ENCODE measurements around the gene MTMR4.
"Not testable (repeated sequence)": the region's sequence is repeated elsewhere in the genome, so short reads cannot be mapped to it uniquely, and the experiment has no call there.

MTMR4 gene

DNA sequence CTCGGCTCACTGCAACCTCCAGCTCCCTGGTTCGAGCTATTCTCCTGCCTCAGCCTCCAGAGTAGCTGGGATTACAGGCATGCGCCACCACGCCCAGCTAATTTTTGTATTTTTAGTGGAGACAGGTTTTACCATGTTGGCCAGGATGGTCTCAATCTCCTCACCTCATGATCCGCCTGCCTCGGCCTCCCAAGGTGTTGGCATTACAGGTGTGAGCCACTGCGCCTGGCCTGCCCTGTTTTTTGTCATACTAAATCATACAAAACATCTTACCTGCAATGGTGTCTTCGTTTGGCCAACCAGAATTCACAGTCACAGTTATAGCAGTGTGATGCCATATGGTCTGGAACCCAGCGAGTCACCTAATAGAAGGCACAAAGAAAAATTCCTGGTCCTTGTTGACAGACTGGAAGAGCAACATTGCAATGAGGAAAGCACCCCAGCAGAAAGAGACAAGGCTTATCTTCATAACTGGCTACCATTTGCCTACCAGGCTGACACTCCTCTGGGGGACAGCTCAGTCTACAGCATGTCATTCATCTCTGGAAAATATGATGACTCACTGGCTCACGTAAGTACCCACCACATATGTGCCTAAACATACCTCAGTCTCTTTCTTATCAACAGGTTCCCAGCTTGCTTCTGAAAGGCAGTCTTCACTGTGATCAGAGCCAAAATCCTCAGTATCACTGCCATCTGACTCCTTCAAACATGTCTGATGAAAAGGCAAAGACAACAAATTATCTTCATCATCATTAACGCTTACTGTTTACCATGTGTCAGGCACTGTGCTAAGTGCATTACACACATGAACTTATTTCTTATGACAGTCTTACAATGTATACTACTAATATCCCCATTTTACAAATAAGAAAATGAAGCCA, 22.0 kb downstream of the MTMR4 start:
- DNase-seq (ENCODE audit: low spot score) = no peak

DNA sequence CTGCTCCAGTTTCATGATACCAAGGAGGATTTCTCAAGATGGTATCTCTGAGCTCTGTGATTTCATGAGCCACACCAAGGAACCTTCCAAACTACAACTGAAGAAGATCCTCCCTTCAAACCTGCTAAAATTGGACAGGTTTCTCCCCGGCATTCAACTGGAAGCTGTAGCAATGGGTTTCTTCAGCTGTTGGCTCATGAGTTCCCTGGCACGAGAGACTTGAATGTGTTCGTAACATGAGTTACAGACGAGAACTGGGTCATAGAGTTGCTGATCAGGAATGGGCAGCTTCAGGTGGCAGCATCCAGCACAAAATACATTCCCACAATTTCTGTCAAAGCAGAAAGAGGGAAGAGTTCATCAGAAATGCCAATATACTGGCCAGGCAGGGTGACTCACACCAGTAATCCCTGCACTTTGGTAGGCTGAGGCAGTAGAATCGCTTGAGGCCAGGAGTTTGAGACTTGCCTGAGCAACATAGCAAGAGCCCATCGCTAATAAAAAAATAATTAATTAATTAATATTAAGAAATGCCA, 22.9 kb downstream of the MTMR4 start:
- DNase-seq (ENCODE audit: low spot score) = no peak

DNA sequence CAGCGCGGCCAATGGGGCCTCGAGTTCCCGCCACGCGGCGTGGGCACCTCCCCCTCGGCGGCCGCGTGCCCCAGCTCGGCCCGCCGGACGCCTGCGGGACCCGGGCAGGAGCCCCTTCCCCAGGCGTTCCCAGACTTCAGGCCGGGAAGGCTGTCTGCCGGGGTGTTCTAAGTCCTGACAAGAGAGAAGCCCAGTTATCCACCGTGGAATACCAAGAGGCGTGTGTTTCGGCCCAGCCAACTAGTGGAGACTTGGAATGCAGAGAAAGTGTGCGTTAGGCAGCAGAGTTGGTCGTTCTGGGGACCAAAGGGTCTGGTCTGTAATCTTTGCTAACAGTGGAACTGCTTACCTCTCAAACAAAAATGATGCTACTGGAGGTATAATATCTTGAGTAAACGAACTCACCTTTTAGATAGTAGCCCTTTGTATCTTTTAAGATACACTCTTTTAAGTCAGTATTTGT, 26.0 kb downstream of the MTMR4 start:
- no peak for DNase-seq (ENCODE audit: low spot score)

DNA sequence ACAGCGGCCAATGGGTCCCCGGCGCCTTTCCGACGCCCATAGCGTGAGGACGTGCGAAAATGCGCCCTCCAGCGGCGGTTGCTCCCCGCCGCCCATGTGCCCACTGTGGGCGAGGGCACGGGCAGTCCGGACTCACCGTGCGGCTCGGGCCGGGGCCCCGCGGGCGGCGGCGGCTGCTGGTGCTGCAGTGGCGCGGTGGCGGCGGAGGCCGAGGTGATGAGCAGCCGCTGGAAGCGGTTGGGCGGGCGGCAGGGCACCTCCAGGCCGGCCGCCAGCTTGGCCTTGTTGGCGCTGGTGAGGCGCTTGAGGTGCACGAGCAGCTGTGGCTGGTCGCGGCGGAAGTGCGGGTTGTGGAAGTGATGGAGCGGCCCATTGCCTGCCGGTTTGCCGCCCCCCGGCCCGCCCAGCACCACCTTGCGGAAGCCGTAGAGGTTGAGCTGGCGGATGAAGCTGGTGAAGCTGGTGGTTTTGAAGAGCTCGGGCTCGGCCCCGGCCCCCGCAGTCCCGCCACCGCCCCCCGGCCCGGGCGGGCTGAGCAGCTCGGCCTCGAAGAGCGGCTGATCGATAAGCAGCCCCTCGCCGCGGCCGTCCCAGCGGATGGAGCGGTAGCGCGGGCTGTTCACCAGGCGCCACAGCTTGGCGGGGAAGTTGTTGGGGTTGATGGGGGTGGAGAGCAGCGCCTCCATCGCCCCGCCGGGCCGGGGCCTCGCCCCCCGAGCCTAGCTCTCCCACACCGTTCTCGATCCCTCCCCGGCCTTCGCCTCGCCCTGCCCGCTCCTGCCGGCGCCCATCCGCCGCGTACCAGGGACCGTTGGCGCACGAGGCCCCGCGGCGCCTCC, 26.6 kb downstream of the MTMR4 start, which contains the start of gene HSF5:
Gene HSF5 (minus strand): TSS at position 820 of the 839 bp plus-strand sequence. CDS start 134 bp downstream, at position 686.
- no peak for DNase-seq (ENCODE audit: low spot score)

DNA sequence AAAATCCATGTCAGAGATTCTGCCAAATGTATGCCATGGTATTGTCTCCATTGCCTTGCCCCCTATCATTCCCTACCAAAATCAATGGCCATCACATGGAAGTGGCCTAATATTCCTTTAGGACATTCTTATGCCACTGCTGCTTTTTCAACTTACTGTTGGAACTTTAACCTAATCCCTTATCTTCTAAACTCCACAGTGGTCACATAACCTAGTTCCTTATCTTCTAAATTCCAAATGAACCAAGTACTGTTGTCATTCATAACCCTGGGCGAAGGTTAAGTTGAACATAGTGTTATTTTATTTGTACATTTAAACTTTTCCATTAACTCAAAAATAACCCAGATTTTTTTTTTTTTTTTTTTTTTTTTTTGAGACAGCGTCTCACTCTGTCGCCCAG, 29.8 kb downstream of the MTMR4 start:
- no peak for DNase-seq (ENCODE audit: low spot score)

DNA sequence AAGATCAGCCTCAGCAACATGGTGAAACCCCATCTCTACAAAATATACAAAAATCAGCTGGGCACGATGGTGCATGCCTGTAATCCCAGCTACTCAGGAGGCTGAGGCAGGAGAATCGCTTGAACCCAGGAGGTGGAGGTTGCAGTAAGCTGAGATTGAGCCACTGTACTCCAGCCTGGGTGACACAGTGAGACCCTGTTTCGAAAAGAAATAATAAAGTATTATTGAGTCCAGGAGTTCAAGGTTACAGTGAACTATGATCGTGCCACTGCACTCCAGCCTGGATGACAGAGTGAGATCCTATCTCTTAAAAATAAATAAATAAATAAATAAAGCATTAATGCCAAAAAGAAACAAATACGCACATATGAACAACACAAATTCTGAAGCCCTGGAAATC, 32.6 kb downstream of the MTMR4 start:
- DNase-seq (ENCODE audit: low spot score) = not testable (repeated sequence)

DNA sequence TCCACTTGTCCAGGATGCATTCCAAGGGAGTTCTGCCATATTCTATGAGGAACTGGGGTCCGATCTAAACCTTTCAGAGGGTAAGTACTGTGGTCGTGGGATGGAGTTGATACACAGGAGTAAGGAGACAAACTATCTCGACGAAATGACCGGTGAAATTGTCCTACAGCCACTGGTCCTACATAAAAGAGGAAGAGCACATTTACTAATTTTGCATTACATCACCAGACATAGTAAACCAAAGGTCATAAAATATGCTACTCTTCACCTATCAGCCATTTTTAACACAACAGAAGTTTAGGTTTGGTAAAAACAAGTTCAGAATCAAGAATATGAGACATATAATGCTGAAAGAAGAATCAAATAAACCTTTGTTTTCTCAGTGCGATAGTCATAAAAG, 34.3 kb downstream of the MTMR4 start:
- DNase-seq (ENCODE audit: low spot score) = no peak

DNA sequence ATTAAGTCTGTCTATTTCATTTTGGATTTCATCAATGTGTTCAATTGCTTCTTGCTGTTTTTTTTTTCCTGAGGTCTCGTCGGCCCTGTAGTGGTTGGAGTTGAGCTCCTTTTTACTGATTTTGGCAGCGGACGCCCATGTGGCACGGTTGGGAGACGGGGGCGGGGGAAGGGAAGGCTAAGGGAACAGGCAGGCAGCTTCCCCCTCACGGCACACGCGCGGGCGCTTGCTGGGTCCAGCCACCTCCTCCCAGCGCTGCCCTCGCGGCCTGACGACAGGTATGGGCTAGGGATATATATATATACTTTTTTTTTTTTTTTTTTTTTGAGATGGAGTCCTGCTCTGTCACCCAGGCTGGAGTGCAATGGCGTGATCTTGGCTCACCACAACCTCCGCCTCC, 37.6 kb downstream of the MTMR4 start:
- DNase-seq (ENCODE audit: low spot score) = no peak

DNA sequence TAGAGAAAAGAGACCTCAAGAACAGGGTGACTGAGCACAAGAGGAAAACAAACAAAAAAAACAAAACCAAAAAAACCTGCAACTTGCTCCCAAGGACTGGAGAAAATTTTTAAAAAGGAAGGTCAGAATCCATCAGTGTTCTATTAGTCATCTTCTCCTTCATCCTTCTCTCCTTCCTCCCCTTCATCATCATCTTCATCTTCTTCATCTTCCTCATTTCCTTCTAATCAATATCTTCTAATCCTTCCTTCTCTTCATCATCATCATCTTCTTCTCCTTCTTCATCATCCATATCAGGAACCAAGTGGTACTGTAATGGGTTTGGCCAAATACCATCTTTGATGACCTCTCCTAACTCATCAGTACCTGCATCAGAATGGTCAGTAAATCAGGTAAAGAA, 38.5 kb downstream of the MTMR4 start:
- DNase-seq (ENCODE audit: low spot score) = no peak

DNA sequence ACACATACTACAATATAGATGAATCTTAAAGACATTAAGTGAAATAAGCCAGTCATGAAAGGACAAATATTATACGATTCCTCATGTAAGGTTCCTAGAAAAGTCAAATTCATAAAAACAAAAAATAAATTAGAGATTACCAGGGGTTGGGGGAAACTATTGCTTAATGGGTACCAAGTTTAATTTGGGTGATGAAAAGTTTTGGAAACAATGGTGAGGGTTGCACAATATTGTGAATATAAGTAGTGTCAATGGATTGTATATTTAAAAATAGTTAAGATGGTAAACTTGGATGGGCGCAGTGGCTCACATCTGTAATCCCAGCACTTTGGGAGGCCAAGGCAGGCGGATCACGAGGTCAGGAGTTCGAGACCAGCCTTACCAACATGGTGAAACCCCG, 44.1 kb downstream of the MTMR4 start:
- no peak for DNase-seq (ENCODE audit: low spot score)

DNA sequence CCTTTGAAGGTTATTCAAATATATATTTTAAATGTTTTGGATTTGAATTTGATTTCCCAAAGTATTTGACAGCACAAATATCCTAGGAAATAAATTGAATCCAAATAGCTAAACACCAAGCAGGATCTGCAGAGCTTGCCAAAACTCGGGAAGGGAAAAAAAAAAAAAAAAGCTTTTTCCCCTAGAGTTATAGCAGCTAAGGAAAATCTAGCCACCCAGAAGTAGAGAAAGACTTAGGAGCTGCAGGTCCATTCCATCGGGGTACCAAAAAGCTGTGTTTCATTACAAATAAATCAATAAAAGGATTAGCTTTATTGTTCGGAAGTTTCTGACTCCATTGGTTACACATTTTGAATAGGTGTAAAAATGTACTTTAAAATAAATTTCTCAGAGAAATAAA, 45.5 kb downstream of the MTMR4 start:
- no peak for DNase-seq (ENCODE audit: low spot score)

DNA sequence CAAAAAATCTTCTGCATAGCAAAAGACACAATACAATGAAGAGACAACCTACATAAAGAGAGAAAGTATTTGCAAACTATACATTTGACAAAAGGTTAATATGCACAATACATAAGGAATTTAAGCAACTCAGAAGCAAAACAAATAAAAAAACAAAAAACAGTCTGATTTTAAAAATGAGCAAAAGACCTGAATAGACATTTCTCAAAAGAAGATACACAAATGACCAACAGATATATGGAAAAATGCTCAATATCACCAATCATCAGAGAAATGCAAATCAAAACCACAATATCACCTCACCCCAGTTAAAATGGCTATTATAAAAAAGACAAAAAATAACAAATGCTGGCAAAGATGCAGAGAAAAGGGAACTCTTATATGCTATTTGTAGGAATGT, 58.9 kb downstream of the MTMR4 start:
- no peak for DNase-seq (ENCODE audit: low spot score)

DNA sequence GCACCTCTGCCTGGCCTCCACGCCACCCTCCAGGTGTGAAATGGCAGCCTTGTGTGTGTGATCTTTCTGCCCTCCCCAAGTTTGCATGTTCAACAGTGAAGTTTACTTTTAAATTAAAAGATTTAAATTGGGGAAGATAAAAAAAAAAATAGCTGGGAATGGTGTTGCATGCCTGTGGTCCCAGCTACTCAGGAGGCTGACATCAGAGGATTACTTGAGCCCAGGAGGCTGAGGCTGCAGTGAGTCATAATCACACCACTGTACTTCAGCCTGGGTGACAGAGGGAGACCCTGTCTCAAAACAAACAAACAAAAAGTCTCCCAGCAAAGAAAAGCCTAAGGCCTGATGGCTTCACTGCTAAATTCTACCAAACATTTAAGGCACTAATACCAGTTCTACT, 61.7 kb downstream of the MTMR4 start:
- no peak for DNase-seq (ENCODE audit: low spot score)

DNA sequence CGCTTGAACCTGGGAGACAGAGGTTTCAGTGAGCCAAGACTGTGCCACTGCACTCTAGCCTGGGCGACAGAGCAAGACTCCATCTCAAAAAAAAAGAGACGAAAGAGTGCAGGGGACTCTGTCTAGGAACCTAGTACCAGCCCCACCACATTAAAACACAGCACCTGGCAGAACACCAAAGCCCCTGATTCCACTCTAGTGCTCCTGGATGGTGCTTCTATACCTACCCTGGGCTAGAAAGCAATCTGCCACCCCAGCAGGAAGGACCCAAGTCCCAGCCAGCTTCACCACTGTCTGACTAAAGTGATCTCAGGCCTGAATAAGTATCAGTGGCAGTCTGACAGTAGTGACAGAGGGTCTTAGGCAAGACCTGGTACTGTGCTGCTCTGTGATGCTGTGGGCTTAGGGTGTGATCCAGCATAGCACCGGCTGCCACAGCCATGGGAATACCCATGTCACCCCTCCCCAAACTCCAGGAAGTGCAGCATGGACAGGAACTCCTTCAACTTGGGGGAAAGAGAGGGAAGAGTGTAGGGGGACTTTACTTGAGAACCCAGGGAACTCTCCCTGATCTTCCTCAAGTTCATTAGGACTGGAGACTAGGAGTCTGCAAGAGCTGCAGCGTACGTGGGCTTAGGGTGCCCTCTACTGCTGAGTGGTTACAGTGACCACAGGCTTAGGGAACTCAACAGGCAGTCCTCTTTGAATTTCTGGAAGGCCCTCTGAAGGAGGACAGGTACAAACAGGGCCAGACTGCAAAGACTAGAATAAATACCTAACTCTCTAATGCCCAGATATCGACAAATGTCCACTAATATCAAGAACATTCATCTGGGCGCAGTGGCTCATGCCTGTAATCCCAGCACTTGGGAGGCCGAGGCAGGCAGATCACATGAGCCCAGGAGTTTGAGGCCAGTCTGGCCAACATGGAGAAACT, 67.1 kb downstream of the MTMR4 start:
- peak; percentile 77 for DNase-seq (ENCODE audit: low spot score)

DNA sequence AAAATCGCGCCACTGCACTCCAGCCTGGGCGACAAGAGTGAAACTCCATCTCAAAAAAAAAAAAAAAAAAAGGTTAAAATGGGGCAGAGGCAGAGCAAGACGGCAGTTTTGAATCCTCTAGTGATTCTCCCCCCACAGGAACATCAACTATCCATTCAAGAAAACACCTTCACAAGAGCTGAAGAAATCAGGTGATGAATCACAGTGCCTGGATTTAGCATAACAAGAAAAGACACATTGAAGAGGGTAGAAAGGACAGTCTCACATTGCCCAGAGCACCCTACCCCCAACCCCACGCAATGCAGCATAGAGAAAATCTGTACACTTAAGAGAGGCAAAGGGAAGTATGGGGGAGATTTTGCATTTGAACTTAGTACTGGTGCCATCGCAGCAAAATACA, 68.4 kb downstream of the MTMR4 start:
- DNase-seq (ENCODE audit: low spot score) = no peak
